Measurements from ENCODE around the gene CLSTN2.

CLSTN2 gene

GRCh38 chr3:140093742-140094141 is 158.8 kb downstream of the CLSTN2 start:
- DNase-seq (ENCODE audit: low read depth) = no peak

DNA sequence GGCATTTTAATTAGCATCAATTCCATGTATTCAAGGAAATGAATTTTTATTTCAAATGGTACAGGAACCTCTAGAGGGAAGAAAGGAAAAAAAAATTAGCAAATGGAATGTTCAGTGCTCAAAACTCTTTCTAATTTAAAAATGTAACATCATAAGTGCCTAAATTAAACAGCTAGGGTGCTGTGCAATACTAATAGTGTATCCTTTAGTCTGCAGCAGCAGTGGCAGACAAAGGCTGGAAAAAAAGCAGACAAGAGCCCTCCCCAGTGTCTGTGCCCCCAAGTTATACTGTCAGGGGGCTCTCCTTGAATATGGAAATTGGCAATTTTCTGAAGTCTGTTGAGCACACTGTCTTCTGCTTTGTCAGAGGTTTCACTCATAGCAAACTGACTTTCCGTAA is 159.5 kb downstream of the CLSTN2 start:
- no peak for DNase-seq (ENCODE audit: low read depth)

GRCh38 chr3:140096037-140096436 is 161.1 kb downstream of the CLSTN2 start:
- no peak for DNase-seq (ENCODE audit: low read depth)

GRCh38 chr3:140097874-140098635 is 163.1 kb downstream of the CLSTN2 start:
- DNase-seq (ENCODE audit: low read depth) = no peak

GRCh38 chr3:140100479-140100878 is 165.5 kb downstream of the CLSTN2 start:
- no peak for DNase-seq (ENCODE audit: low read depth)

DNA sequence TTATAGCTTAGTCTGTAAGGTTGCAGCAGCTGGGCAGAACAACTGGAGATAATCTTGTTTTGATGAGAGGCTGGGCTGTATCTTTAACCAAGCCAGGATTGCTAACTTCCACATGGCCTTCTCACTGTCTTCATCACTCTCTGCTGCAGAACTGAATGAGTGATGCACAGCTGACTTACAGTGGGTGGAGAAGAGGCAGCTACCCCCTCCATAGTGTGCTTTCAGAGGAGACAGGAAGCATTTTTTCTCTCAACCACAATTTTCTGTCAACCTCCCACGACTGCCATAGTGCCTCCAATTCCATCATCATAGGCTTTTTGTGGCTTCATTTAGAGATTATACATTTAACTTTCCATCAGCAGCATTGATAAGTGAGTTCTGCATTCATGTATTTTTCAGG is 168.2 kb downstream of the CLSTN2 start:
- no peak for DNase-seq (ENCODE audit: low read depth)

DNA sequence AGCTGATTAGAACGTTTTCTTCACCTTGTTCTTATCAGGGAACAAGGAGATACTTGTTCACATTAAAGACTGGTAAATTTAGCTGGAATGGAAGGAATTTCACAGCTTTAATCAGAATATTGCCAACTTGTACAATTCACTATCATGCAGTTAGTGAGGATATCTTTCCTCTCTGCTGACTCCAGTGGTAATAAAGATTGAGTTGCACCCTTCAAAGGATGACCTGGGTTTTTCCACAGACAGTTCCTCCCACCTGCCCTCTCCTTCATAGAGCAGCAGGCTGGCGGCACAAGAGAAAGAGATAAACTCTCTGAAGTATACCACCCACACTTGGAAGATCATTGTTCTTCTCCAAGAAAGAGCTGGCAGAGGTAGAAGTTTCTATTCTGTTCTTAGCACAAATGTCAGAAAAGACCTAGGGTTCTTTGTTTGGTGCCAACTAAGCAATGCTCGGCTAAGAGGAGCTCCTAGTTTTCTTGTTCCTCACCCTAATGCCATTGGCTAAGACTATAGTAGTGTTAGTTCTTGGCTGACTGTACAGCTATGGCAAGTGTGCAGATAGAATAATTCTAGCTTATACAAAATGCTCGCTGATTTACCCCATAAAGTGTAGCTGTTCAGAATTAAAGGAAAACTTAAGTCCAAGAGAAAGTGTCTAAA is 169.1 kb downstream of the CLSTN2 start:
- no peak for DNase-seq (ENCODE audit: low read depth)

DNA sequence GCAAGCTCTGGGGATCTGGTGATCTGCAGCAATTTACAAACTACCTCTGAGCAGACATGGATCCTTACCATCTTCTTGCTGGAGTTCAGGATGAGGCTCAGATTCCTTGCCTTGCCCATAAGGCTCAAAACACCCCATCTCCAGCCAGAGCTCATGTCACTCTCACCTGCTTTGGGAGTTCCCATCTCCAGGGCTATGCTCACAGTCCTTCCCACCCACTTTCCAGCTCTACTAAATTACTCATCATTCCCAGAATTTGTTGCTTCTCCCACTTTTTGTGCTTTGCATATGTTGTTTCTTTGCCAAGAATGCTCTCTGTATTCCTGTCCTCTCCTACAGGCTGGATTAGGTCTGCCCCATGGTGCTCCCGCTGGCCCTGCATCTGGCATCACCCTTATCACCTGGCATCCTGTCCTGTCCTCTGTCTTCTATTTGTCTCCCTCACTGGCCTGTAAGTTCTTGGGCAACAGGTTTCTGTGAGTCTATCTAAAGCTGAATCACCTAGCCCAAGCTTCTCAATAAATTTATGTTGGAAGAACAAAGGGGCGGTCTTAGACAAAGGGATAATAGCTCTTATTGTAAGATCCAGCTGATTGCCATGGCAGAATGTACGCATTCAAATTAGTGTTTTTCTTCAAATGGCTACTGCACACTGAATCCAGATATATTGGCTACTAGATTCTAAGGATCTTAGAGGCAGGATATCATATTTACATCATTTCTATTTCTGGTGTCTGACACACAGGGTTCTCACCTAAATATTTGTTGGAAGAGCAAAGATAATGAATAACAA is 179.2 kb downstream of the CLSTN2 start:
- DNase-seq (ENCODE audit: low read depth) = no peak

- no peak for DNase-seq (ENCODE audit: low read depth)
Measured at GRCh38 chr3:140114789-140115080, 179.8 kb downstream of the CLSTN2 start.

DNA sequence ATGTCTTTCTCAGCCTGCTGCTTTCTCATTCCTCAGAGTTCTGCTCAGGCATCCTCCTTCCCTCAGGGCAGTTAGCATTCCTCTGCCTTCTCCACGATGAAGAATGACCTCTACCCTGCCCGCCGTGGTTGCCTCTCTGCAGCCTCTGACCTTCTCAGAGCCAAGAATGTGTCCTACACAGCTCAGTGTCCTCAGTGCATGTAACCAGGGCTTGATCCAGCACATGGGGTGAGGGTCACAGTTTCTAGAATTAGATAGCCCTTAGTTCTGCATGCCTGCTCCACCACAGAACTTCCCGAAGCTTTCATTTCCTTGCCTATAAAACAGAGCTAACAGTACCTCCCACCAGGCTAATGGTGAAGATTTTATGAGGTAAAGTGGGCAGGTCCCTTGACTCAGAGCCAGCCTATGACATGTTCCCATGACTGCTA is 182.1 kb downstream of the CLSTN2 start:
- DNase-seq (ENCODE audit: low read depth) = no peak

DNA sequence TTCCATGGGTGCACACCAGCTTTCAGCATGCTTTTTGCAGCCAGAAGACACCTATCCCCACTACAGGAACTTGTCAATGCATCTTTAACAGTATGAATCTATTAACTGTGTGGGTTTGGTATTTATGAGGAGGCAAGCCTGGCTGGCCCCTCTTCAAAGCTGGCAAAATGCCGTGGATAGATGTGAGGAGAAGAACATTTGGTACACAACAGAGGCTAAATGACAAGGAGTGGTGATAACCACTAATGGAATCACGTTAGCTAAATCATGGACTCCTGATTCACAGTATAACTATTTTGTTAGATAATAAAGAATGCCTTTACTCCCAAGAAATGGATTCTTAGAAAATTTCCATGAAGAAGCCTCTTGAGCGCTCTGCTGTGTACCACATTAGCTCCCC is 187.2 kb downstream of the CLSTN2 start:
- DNase-seq (ENCODE audit: low read depth) = no peak

- no peak for DNase-seq (ENCODE audit: low read depth)
Measured at GRCh38 chr3:140128217-140128616, 193.2 kb downstream of the CLSTN2 start.

GRCh38 chr3:140128631-140129030 is 193.6 kb downstream of the CLSTN2 start:
- DNase-seq (ENCODE audit: low read depth) = no peak

DNA sequence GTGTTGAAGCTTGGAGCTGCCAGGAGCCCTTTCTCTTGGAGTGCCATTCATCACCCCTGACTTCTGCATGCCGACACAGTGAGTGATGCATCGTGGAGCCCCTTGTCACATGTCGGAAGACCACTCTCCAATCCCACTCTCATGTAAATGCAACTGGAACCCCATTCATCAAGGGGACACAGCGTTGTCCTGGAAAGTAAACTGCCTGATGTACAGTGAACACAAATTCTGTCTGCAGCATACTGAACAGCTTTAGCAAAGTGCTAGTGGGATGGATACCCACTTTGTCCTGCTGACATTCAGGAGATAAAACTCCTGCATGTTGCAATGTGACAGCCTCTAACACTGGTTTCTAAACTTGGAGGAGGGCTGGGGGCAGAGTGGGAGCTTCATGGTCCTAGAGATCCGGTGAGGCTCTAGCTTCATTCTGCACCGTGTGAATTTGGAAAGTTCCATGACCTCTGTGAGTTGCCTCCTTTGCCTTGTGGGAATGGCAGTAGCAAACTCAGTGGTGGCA is 194.8 kb downstream of the CLSTN2 start:
- no peak for DNase-seq (ENCODE audit: low read depth)

DNA sequence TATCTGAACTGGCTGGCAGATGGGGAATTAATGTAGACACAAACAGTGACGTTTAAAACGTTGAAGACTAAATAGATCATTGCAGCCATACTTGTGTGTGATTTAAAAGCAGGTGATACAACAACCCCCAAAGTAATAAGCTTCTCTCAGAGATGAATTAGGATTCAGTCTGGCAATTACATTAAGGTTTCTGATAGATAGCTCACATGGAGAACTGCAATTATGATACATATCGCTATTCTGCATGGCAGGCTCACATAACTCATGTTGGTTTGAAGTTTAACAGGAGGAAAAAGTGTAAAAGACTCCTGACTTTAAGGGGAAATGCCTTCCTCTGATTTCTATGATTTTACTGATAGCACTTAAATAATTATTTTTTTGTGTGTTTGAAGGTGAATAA is 196.9 kb downstream of the CLSTN2 start:
- no peak for DNase-seq (ENCODE audit: low read depth)

GRCh38 chr3:140134231-140134965 is 199.4 kb downstream of the CLSTN2 start:
- DNase-seq (ENCODE audit: low read depth) = no peak

DNA sequence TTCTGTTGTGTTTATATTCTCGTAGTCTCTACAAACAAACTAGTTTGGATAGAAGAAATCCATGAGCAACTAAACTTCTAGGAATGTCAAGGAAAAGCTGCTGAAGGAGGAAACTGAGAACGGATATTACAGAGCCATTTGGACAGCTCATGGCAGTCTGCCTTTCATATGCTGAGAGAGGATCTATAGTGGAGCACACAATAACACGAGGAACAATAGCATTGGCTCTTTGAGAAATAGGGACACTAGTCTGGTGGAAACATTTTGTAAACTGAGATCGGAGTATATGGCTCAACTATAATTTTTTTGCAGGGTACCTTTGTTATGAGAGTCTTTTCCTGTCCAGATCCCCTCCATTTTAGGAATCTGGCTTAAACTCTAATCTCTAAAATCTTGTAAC is 200.5 kb downstream of the CLSTN2 start:
- no peak for DNase-seq (ENCODE audit: low read depth)

GRCh38 chr3:140143367-140144069 is 208.5 kb downstream of the CLSTN2 start:
- DNase-seq (ENCODE audit: low read depth) = no peak

- DNase-seq (ENCODE audit: low read depth) = no peak
Measured at GRCh38 chr3:140145528-140145927, 210.5 kb downstream of the CLSTN2 start.

DNA sequence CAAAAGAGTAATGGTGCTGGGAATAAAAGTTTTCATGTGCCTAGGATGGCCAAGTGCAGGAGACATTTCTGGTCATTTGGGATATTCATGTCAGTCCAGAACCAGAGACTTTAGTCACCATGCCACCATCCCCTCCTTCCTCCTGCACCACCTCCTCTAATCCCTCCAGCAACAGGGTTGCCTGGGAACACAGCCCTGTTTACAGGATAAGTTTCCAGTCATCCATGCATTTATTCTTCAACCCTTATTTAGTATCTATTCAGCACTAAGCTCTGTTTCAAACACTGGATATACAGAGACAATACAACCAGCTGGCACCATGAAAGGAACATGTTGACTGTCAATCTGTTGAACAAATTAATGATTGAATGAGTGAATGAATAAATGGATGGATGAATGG is 211.7 kb downstream of the CLSTN2 start:
- DNase-seq (ENCODE audit: low read depth) = no peak

GRCh38 chr3:140147965-140148490 is 213.0 kb downstream of the CLSTN2 start:
- DNase-seq (ENCODE audit: low read depth) = no peak

All from CMK (cell line).